ENCODE data around the gene ITPRIPL1.

GRCh38 chr2:96291751-96292150 lies 33.4 kb upstream of the ITPRIPL1 start:
- TF ChIP-seq CTCF (IDR thresholded peaks at IDR 0.05 in 4 of 5, conservative IDR thresholded peaks at IDR 0.05 in 1 of 5) (no peak), POLR2A (IDR thresholded peaks at IDR 0.05) (no peak)

Data from gastrocnemius medialis (tissue), 4 donors.